Activated naive CD8-positive, alpha-beta T cell (primary cell): ENCODE measurements around the gene HHIP.

Experiments used
- H3K27ac Mint-ChIP-seq: one replicate; pipeline ENCODE4 v1.8.0; 2021; ENCODE audit warnings: mixed read lengths
- H3K27me3 Mint-ChIP-seq: one replicate; pipeline ENCODE4 v1.8.0; 2021; ENCODE audit warnings: mixed read lengths
- H3K36me3 Mint-ChIP-seq: one replicate; pipeline ENCODE4 v1.8.0; 2021; ENCODE audit warnings: mixed read lengths
- H3K4me1 Mint-ChIP-seq: one replicate; pipeline ENCODE4 v1.8.0; 2021; ENCODE audit warnings: low read depth, mixed read lengths
- H3K4me3 Mint-ChIP-seq: one replicate; pipeline ENCODE4 v1.8.0; 2021; ENCODE audit warnings: mild to moderate bottlenecking, mixed read lengths
- H3K9me3 Mint-ChIP-seq: one replicate; pipeline ENCODE4 v1.8.0; 2021; ENCODE audit warnings: low read depth, mixed read lengths

HHIP gene

GRCh38 chr4:144683516-144683915 is 37.6 kb downstream of the HHIP start:
- no peaks in the 10 kb centered on the region for H3K9me3 Mint-ChIP-seq
- H3K27me3 Mint-ChIP-seq = no peaks in the 10 kb centered on the region

GRCh38 chr4:144685911-144686310 is 40.0 kb downstream of the HHIP start:
- H3K4me1 Mint-ChIP-seq = no peaks in the 10 kb centered on the region
- H3K27me3 Mint-ChIP-seq = no peaks in the 10 kb centered on the region
- no peaks in the 10 kb centered on the region for H3K9me3 Mint-ChIP-seq
- H3K27ac Mint-ChIP-seq = no peak overlapping the region
- H3K36me3 Mint-ChIP-seq = no peaks in the 10 kb centered on the region
- H3K4me3 Mint-ChIP-seq = no peak overlapping the region

More at GRCh38 chr4:144683516-144683915, 37.6 kb downstream of the HHIP start:
- H3K36me3 Mint-ChIP-seq = no peaks in the 10 kb centered on the region
- no peaks in the 10 kb centered on the region for H3K4me1 Mint-ChIP-seq
- H3K4me3 Mint-ChIP-seq = no peak overlapping the region
- H3K27ac Mint-ChIP-seq = no peak overlapping the region

GRCh38 chr4:144686921-144687320 is 41.0 kb downstream of the HHIP start:
- Mint-ChIP-seq H3K9me3 (no peaks in the 10 kb centered on the region), H3K4me1 (no peaks in the 10 kb centered on the region), H3K27me3 (no peaks in the 10 kb centered on the region), H3K36me3 (no peaks in the 10 kb centered on the region), H3K4me3 (no peak overlapping the region), H3K27ac (no peak overlapping the region)

- H3K27ac Mint-ChIP-seq = no peak overlapping the region
- H3K27me3 Mint-ChIP-seq = no peaks in the 10 kb centered on the region
- no peaks in the 10 kb centered on the region for H3K36me3 Mint-ChIP-seq
- H3K4me1 Mint-ChIP-seq = no peaks in the 10 kb centered on the region
- H3K4me3 Mint-ChIP-seq = no peak overlapping the region
- H3K9me3 Mint-ChIP-seq = no peaks in the 10 kb centered on the region
Observed at GRCh38 chr4:144687466-144687865, 41.5 kb downstream of the HHIP start.

GRCh38 chr4:144688035-144688569 is 42.1 kb downstream of the HHIP start:
- no peaks in the 10 kb centered on the region for H3K36me3 Mint-ChIP-seq
- no peaks in the 10 kb centered on the region for H3K4me1 Mint-ChIP-seq
- no peaks in the 10 kb centered on the region for H3K27me3 Mint-ChIP-seq
- H3K27ac Mint-ChIP-seq = no peak overlapping the region
- no peaks in the 10 kb centered on the region for H3K9me3 Mint-ChIP-seq
- H3K4me3 Mint-ChIP-seq = no peak overlapping the region

GRCh38 chr4:144689125-144689524 is 43.2 kb downstream of the HHIP start:
- Mint-ChIP-seq H3K36me3 (no peaks in the 10 kb centered on the region), H3K9me3 (no peaks in the 10 kb centered on the region), H3K27me3 (no peaks in the 10 kb centered on the region), H3K4me1 (no peaks in the 10 kb centered on the region), H3K27ac (no peak overlapping the region), H3K4me3 (no peak overlapping the region)

- H3K36me3 Mint-ChIP-seq = no peaks in the 10 kb centered on the region
- no peaks in the 10 kb centered on the region for H3K9me3 Mint-ChIP-seq
- H3K27ac Mint-ChIP-seq = no peak overlapping the region
- H3K27me3 Mint-ChIP-seq = no peaks in the 10 kb centered on the region
- H3K4me3 Mint-ChIP-seq = no peak overlapping the region
- H3K4me1 Mint-ChIP-seq = no peaks in the 10 kb centered on the region
Observed at GRCh38 chr4:144695721-144696120, 49.8 kb downstream of the HHIP start.

GRCh38 chr4:144696376-144696775 is 50.4 kb downstream of the HHIP start:
- no peaks in the 10 kb centered on the region for H3K27me3 Mint-ChIP-seq
- H3K4me1 Mint-ChIP-seq = no peaks in the 10 kb centered on the region
- H3K27ac Mint-ChIP-seq = no peak overlapping the region
- H3K4me3 Mint-ChIP-seq = no peak overlapping the region
- H3K9me3 Mint-ChIP-seq = no peaks in the 10 kb centered on the region
- H3K36me3 Mint-ChIP-seq = no peaks in the 10 kb centered on the region

GRCh38 chr4:144699565-144699964 is 53.6 kb downstream of the HHIP start:
- Mint-ChIP-seq H3K36me3 (no peaks in the 10 kb centered on the region), H3K4me1 (no peaks in the 10 kb centered on the region), H3K4me3 (no peak overlapping the region), H3K27me3 (peaks cover 2% of the 10 kb centered on the region), H3K27ac (no peak overlapping the region), H3K9me3 (no peaks in the 10 kb centered on the region)

GRCh38 chr4:144701683-144702233 is 55.8 kb downstream of the HHIP start:
- H3K27me3 Mint-ChIP-seq = peaks cover 5% of the 10 kb centered on the region

GRCh38 chr4:144703494-144703893 is 57.5 kb downstream of the HHIP start:
- Mint-ChIP-seq H3K9me3 (no peaks in the 10 kb centered on the region), H3K27me3 (peaks cover 5% of the 10 kb centered on the region), H3K27ac (no peak overlapping the region), H3K36me3 (no peaks in the 10 kb centered on the region), H3K4me1 (no peaks in the 10 kb centered on the region), H3K4me3 (no peak overlapping the region)

More at GRCh38 chr4:144701683-144702233, 55.8 kb downstream of the HHIP start:
- Mint-ChIP-seq H3K27ac (no peak overlapping the region), H3K9me3 (no peaks in the 10 kb centered on the region), H3K4me1 (no peaks in the 10 kb centered on the region), H3K36me3 (no peaks in the 10 kb centered on the region), H3K4me3 (no peak overlapping the region)

GRCh38 chr4:144705601-144706590 is 59.9 kb downstream of the HHIP start:
- H3K36me3 Mint-ChIP-seq = no peaks in the 10 kb centered on the region
- H3K4me3 Mint-ChIP-seq = no peak overlapping the region
- no peaks in the 10 kb centered on the region for H3K9me3 Mint-ChIP-seq
- H3K27me3 Mint-ChIP-seq = peaks cover 5% of the 10 kb centered on the region
- no peaks in the 10 kb centered on the region for H3K4me1 Mint-ChIP-seq
- no peak overlapping the region for H3K27ac Mint-ChIP-seq

- no peaks in the 10 kb centered on the region for H3K4me1 Mint-ChIP-seq
- H3K36me3 Mint-ChIP-seq = no peaks in the 10 kb centered on the region
- H3K27ac Mint-ChIP-seq = no peak overlapping the region
- peaks cover 5% of the 10 kb centered on the region for H3K27me3 Mint-ChIP-seq
- H3K4me3 Mint-ChIP-seq = no peak overlapping the region
- H3K9me3 Mint-ChIP-seq = no peaks in the 10 kb centered on the region
Observed at GRCh38 chr4:144709159-144709558, 63.2 kb downstream of the HHIP start.

- no peak overlapping the region for H3K27ac Mint-ChIP-seq
- no peaks in the 10 kb centered on the region for H3K36me3 Mint-ChIP-seq
- H3K9me3 Mint-ChIP-seq = no peaks in the 10 kb centered on the region
- peaks cover 5% of the 10 kb centered on the region for H3K27me3 Mint-ChIP-seq
- no peaks in the 10 kb centered on the region for H3K4me1 Mint-ChIP-seq
- H3K4me3 Mint-ChIP-seq = no peak overlapping the region
Observed at GRCh38 chr4:144709793-144710525, 64.0 kb downstream of the HHIP start.

- Mint-ChIP-seq H3K4me3 (no peak overlapping the region), H3K9me3 (no peaks in the 10 kb centered on the region), H3K4me1 (no peaks in the 10 kb centered on the region), H3K36me3 (no peaks in the 10 kb centered on the region), H3K27ac (no peak overlapping the region), H3K27me3 (peaks cover 6% of the 10 kb centered on the region)
Observed at GRCh38 chr4:144710526-144710912, 64.6 kb downstream of the HHIP start.
